ENCODE results near the gene FCHO1.

DNA sequence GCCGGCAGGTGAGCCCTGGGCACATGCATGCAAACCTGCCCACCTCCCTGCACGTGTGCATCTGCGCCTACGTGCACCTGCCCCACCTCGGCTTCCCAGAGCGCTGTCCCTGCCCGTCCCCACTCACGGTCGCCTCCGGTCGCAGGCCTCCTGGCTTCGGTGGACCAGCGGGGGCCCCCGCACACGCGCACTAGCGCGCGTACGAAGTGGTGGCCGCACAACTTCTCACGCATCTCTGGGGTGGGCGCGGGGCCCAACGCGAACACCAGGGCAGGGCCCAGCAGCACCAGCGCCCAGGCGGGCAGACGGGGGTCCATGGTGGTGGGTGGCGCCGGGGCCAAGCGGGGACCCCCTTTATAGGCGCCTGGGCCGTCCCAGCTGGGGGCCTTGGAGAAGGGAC is 69.9 kb downstream of the FCHO1 start, which contains the start of gene INSL3:
- TF ChIP-seq EZH2 (IDR thresholded peaks at IDR 0.05), result no peak
- TF ChIP-seq, protein P1, sequence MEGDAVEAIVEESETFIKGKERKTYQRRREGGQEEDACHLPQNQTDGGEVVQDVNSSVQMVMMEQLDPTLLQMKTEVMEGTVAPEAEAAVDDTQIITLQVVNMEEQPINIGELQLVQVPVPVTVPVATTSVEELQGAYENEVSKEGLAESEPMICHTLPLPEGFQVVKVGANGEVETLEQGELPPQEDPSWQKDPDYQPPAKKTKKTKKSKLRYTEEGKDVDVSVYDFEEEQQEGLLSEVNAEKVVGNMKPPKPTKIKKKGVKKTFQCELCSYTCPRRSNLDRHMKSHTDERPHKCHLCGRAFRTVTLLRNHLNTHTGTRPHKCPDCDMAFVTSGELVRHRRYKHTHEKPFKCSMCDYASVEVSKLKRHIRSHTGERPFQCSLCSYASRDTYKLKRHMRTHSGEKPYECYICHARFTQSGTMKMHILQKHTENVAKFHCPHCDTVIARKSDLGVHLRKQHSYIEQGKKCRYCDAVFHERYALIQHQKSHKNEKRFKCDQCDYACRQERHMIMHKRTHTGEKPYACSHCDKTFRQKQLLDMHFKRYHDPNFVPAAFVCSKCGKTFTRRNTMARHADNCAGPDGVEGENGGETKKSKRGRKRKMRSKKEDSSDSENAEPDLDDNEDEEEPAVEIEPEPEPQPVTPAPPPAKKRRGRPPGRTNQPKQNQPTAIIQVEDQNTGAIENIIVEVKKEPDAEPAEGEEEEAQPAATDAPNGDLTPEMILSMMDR (IDR thresholded peaks at IDR 0.05), result no peak

Data from neural progenitor cell (in vitro differentiated cells).